Measurements from ENCODE around the gene GFRA4. TPM values are rescaled to one million over a fixed set of nuclear protein-coding genes. Genes with fewer than 3 reads are reported as not detected.

Gene GFRA4
- total RNA-seq, 1 experiment from 2014 or later, result not detected

- no peaks in the 10 kb centered on the region for H3K9me3 ChIP-seq (ENCODE audit: low read length)
- no peaks in the 10 kb centered on the region for H3K9me2 ChIP-seq (replicated peaks; ENCODE audit: insufficient read depth, low read length)
- DNase-seq, result no peak
- H3K4me3 ChIP-seq (ENCODE audit: low read length), result no peak overlapping the region
- H3K79me2 ChIP-seq (ENCODE audit: low read length), result no peaks in the 10 kb centered on the region
- H3K4me2 ChIP-seq (ENCODE audit: low read depth, low read length, poor library complexity, severe bottlenecking), result no peak overlapping the region
- peaks cover 3% of the 10 kb centered on the region for H3K4me1 ChIP-seq (ENCODE audit: low read length)
- no peaks in the 10 kb centered on the region for H3K27me3 ChIP-seq (ENCODE audit: low read length)
- H3K9ac ChIP-seq (ENCODE audit: low read length), result no peak overlapping the region
- no peaks in the 10 kb centered on the region for H4K20me1 ChIP-seq (ENCODE audit: insufficient read depth, low read depth, low read length)
- H3K36me3 ChIP-seq (ENCODE audit: insufficient read depth, low read length), result no peaks in the 10 kb centered on the region
- H2AFZ ChIP-seq (ENCODE audit: low read length), result no peak overlapping the region
- no peak overlapping the region for H3K27ac ChIP-seq (ENCODE audit: low read length)
Measured at GRCh38 chr20:3646067-3646440, 17.1 kb downstream of the GFRA4 start.

GRCh38 chr20:3645309-3646066 is 17.7 kb downstream of the GFRA4 start:
- Histone ChIP-seq H3K4me1 (ENCODE audit: low read length) (no peaks in the 10 kb centered on the region), H3K36me3 (ENCODE audit: insufficient read depth, low read length) (no peaks in the 10 kb centered on the region), H4K20me1 (ENCODE audit: insufficient read depth, low read depth, low read length) (no peaks in the 10 kb centered on the region), H3K9me3 (ENCODE audit: low read length) (no peaks in the 10 kb centered on the region), H3K9me2 (replicated peaks; ENCODE audit: insufficient read depth, low read length) (no peaks in the 10 kb centered on the region), H2AFZ (ENCODE audit: low read length) (no peak overlapping the region), H3K4me3 (ENCODE audit: low read length) (no peak overlapping the region), H3K27ac (ENCODE audit: low read length) (no peak overlapping the region), H3K27me3 (ENCODE audit: low read length) (no peaks in the 10 kb centered on the region), H3K4me2 (ENCODE audit: low read depth, low read length, poor library complexity, severe bottlenecking) (no peak overlapping the region), H3K9ac (ENCODE audit: low read length) (no peak overlapping the region), H3K79me2 (ENCODE audit: low read length) (no peaks in the 10 kb centered on the region)
- DNase-seq, result no peak

- no peak overlapping the region for H3K4me2 ChIP-seq (ENCODE audit: low read depth, low read length, poor library complexity, severe bottlenecking)
- no peak overlapping the region for H2AFZ ChIP-seq (ENCODE audit: low read length)
- H3K4me3 ChIP-seq (ENCODE audit: low read length), result no peak overlapping the region
- H3K27me3 ChIP-seq (ENCODE audit: low read length), result no peaks in the 10 kb centered on the region
- no peaks in the 10 kb centered on the region for H3K9me2 ChIP-seq (replicated peaks; ENCODE audit: insufficient read depth, low read length)
- no peaks in the 10 kb centered on the region for H3K79me2 ChIP-seq (ENCODE audit: low read length)
- H3K4me1 ChIP-seq (ENCODE audit: low read length), result no peaks in the 10 kb centered on the region
- no peak for DNase-seq
- H3K36me3 ChIP-seq (ENCODE audit: insufficient read depth, low read length), result no peaks in the 10 kb centered on the region
- no peaks in the 10 kb centered on the region for H3K9me3 ChIP-seq (ENCODE audit: low read length)
- H3K9ac ChIP-seq (ENCODE audit: low read length), result no peak overlapping the region
- no peak overlapping the region for H3K27ac ChIP-seq (ENCODE audit: low read length)
- no peaks in the 10 kb centered on the region for H4K20me1 ChIP-seq (ENCODE audit: insufficient read depth, low read depth, low read length)
Measured at GRCh38 chr20:3640259-3640658, 22.9 kb downstream of the GFRA4 start.

- H3K9me2 ChIP-seq (replicated peaks; ENCODE audit: insufficient read depth, low read length), result no peaks in the 10 kb centered on the region
- H3K4me2 ChIP-seq (ENCODE audit: low read depth, low read length, poor library complexity, severe bottlenecking), result no peak overlapping the region
- H3K9me3 ChIP-seq (ENCODE audit: low read length), result no peaks in the 10 kb centered on the region
Measured at GRCh38 chr20:3635346-3635745, 27.9 kb downstream of the GFRA4 start.

GRCh38 chr20:3633913-3634478 is 29.2 kb downstream of the GFRA4 start:
- Histone ChIP-seq H3K4me3 (ENCODE audit: low read length) (no peak overlapping the region), H3K9ac (ENCODE audit: low read length) (no peak overlapping the region), H3K9me2 (replicated peaks; ENCODE audit: insufficient read depth, low read length) (no peaks in the 10 kb centered on the region), H3K27me3 (ENCODE audit: low read length) (no peaks in the 10 kb centered on the region), H3K27ac (ENCODE audit: low read length) (no peak overlapping the region), H3K4me1 (ENCODE audit: low read length) (no peaks in the 10 kb centered on the region), H2AFZ (ENCODE audit: low read length) (no peak overlapping the region), H3K4me2 (ENCODE audit: low read depth, low read length, poor library complexity, severe bottlenecking) (no peak overlapping the region), H4K20me1 (ENCODE audit: insufficient read depth, low read depth, low read length) (no peaks in the 10 kb centered on the region), H3K9me3 (ENCODE audit: low read length) (no peaks in the 10 kb centered on the region), H3K36me3 (ENCODE audit: insufficient read depth, low read length) (no peaks in the 10 kb centered on the region), H3K79me2 (ENCODE audit: low read length) (no peaks in the 10 kb centered on the region)
- DNase-seq, result no peak

More at GRCh38 chr20:3635346-3635745, 27.9 kb downstream of the GFRA4 start:
- H3K27me3 ChIP-seq (ENCODE audit: low read length), result no peaks in the 10 kb centered on the region
- no peak overlapping the region for H3K27ac ChIP-seq (ENCODE audit: low read length)
- H3K79me2 ChIP-seq (ENCODE audit: low read length), result no peaks in the 10 kb centered on the region
- DNase-seq, result no peak
- H3K36me3 ChIP-seq (ENCODE audit: insufficient read depth, low read length), result no peaks in the 10 kb centered on the region
- H3K4me1 ChIP-seq (ENCODE audit: low read length), result no peaks in the 10 kb centered on the region
- no peaks in the 10 kb centered on the region for H4K20me1 ChIP-seq (ENCODE audit: insufficient read depth, low read depth, low read length)
- H3K4me3 ChIP-seq (ENCODE audit: low read length), result no peak overlapping the region
- H2AFZ ChIP-seq (ENCODE audit: low read length), result no peak overlapping the region
- H3K9ac ChIP-seq (ENCODE audit: low read length), result no peak overlapping the region

- no peaks in the 10 kb centered on the region for H3K79me2 ChIP-seq (ENCODE audit: low read length)
- no peak for DNase-seq
- H3K27me3 ChIP-seq (ENCODE audit: low read length), result no peaks in the 10 kb centered on the region
- H3K4me1 ChIP-seq (ENCODE audit: low read length), result no peaks in the 10 kb centered on the region
- H3K36me3 ChIP-seq (ENCODE audit: insufficient read depth, low read length), result no peaks in the 10 kb centered on the region
- H3K4me2 ChIP-seq (ENCODE audit: low read depth, low read length, poor library complexity, severe bottlenecking), result no peak overlapping the region
- no peak overlapping the region for H3K9ac ChIP-seq (ENCODE audit: low read length)
- no peak overlapping the region for H3K4me3 ChIP-seq (ENCODE audit: low read length)
- no peaks in the 10 kb centered on the region for H3K9me2 ChIP-seq (replicated peaks; ENCODE audit: insufficient read depth, low read length)
- no peaks in the 10 kb centered on the region for H4K20me1 ChIP-seq (ENCODE audit: insufficient read depth, low read depth, low read length)
- no peak overlapping the region for H2AFZ ChIP-seq (ENCODE audit: low read length)
- no peaks in the 10 kb centered on the region for H3K9me3 ChIP-seq (ENCODE audit: low read length)
- H3K27ac ChIP-seq (ENCODE audit: low read length), result no peak overlapping the region
Measured at GRCh38 chr20:3632311-3633004, 30.7 kb downstream of the GFRA4 start.

- H3K79me2 ChIP-seq (ENCODE audit: low read length), result no peaks in the 10 kb centered on the region
- no peak overlapping the region for H2AFZ ChIP-seq (ENCODE audit: low read length)
- no peaks in the 10 kb centered on the region for H3K4me1 ChIP-seq (ENCODE audit: low read length)
- H3K27me3 ChIP-seq (ENCODE audit: low read length), result no peaks in the 10 kb centered on the region
- no peak overlapping the region for H3K9ac ChIP-seq (ENCODE audit: low read length)
- no peaks in the 10 kb centered on the region for H4K20me1 ChIP-seq (ENCODE audit: insufficient read depth, low read depth, low read length)
- H3K36me3 ChIP-seq (ENCODE audit: insufficient read depth, low read length), result no peaks in the 10 kb centered on the region
- no peak overlapping the region for H3K27ac ChIP-seq (ENCODE audit: low read length)
- H3K4me3 ChIP-seq (ENCODE audit: low read length), result no peak overlapping the region
- no peaks in the 10 kb centered on the region for H3K9me2 ChIP-seq (replicated peaks; ENCODE audit: insufficient read depth, low read length)
- no peak for DNase-seq
- H3K4me2 ChIP-seq (ENCODE audit: low read depth, low read length, poor library complexity, severe bottlenecking), result no peak overlapping the region
- H3K9me3 ChIP-seq (ENCODE audit: low read length), result no peaks in the 10 kb centered on the region
Measured at GRCh38 chr20:3631534-3631933, 31.7 kb downstream of the GFRA4 start.

- H3K9me2 ChIP-seq (replicated peaks; ENCODE audit: insufficient read depth, low read length), result no peaks in the 10 kb centered on the region
- H3K79me2 ChIP-seq (ENCODE audit: low read length), result no peaks in the 10 kb centered on the region
- no peaks in the 10 kb centered on the region for H4K20me1 ChIP-seq (ENCODE audit: insufficient read depth, low read depth, low read length)
- H3K4me3 ChIP-seq (ENCODE audit: low read length), result no peak overlapping the region
- H2AFZ ChIP-seq (ENCODE audit: low read length), result no peak overlapping the region
- H3K9ac ChIP-seq (ENCODE audit: low read length), result no peak overlapping the region
- no peaks in the 10 kb centered on the region for H3K27me3 ChIP-seq (ENCODE audit: low read length)
- no peaks in the 10 kb centered on the region for H3K36me3 ChIP-seq (ENCODE audit: insufficient read depth, low read length)
- H3K4me2 ChIP-seq (ENCODE audit: low read depth, low read length, poor library complexity, severe bottlenecking), result no peak overlapping the region
- no peaks in the 10 kb centered on the region for H3K4me1 ChIP-seq (ENCODE audit: low read length)
- no peaks in the 10 kb centered on the region for H3K9me3 ChIP-seq (ENCODE audit: low read length)
- DNase-seq, result no peak
- no peak overlapping the region for H3K27ac ChIP-seq (ENCODE audit: low read length)
Measured at GRCh38 chr20:3630429-3630828, 32.8 kb downstream of the GFRA4 start.

All from Karpas-422 (cell line).